Esophagus (tissue), 2 donors: ENCODE data around the gene E2F4. TPM values are rescaled to one million over a fixed set of nuclear protein-coding genes. Genes with fewer than 3 reads are reported as not detected.

Experiments used
- H3K27ac ChIP-seq, 2 donors: one replicate each; pipeline ENCODE4 v1.5.1; 2013; ENCODE audit warnings: low read depth in 2 of 2, mild to moderate bottlenecking in 2 of 2, inconsistent platforms in 1 of 2, low read length in 1 of 2, moderate library complexity in 1 of 2
- H3K27me3 ChIP-seq, 2 donors: one replicate each; pipeline ENCODE4 v1.6.1; 2013; ENCODE audit warnings: low read length in 2 of 2, control low read depth in 1 of 2, mild to moderate bottlenecking in 1 of 2; ENCODE audit not compliant: insufficient read depth in 2 of 2, control insufficient read depth in 1 of 2
- H3K36me3 ChIP-seq, 2 donors: one replicate each; pipeline ENCODE4 v1.6.1; 2013; ENCODE audit warnings: low read length in 1 of 2; ENCODE audit not compliant: control insufficient read depth in 2 of 2, insufficient read depth in 2 of 2
- H3K4me1 ChIP-seq, 2 donors: one replicate each; pipeline ENCODE4 v1.6.1; 2013; ENCODE audit warnings: low read length in 1 of 2; ENCODE audit not compliant: control insufficient read depth in 2 of 2, insufficient read depth in 2 of 2
- H3K4me3 ChIP-seq, 2 donors: one replicate each; pipeline ENCODE4 v1.5.1; 2013; ENCODE audit warnings: low read length in 2 of 2, mild to moderate bottlenecking in 2 of 2, low read depth in 1 of 2, moderate library complexity in 1 of 2
- H3K9me3 ChIP-seq, 2 donors: one replicate each; pipeline ENCODE4 v1.6.1; 2013; ENCODE audit warnings: mild to moderate bottlenecking in 2 of 2, low read depth in 1 of 2, low read length in 1 of 2, moderate library complexity in 1 of 2; ENCODE audit not compliant: control insufficient read depth in 2 of 2, insufficient read depth in 1 of 2
- WGBS, 2 donors: extraction: QIAGEN DNeasy Blood & Tissue Kit; methylation state at CpG; one replicate each; pipeline ENCODE4 v1.1.7; 2013; 5-methylcytosine and 5-hydroxymethylcytosine counted together
- polyA plus RNA-seq, 2 donors: library from polyadenylated mRNA; stranded (reverse); fragments of 200-250 nt; gene quantifications; one replicate each; pipeline ENCODE4 v1.2.3, GENCODE V29; 2013
- donor health status: healthy with polysubstance abuse.
- donor health status: Bipolar disorder and iron deficiency.

The E2F4 gene
- polyA plus RNA-seq, 2 donors: 49.1 to 53.0 TPM

- H3K27ac ChIP-seq: no peak overlapping the region
- no peak overlapping the region for H3K4me3 ChIP-seq
- peaks cover 0 to 10% of the 10 kb centered on the region in 2 donors for H3K4me1 ChIP-seq
- H3K27me3 ChIP-seq: no peaks in the 10 kb centered on the region
- 89 to 92% methylated on average over 8 of the region's 8 CpGs for WGBS, 2 donors
- peaks cover 13 to 33% of the 10 kb centered on the region in 2 donors for H3K36me3 ChIP-seq
- H3K9me3 ChIP-seq: no peaks in the 10 kb centered on the region
Measured at GRCh38 chr16:67206129-67206837, 14.3 kb downstream of the E2F4 start.

- H3K36me3 ChIP-seq: peaks cover 12 to 27% of the 10 kb centered on the region in 2 donors
- no peak overlapping the region for H3K4me3 ChIP-seq
- H3K27me3 ChIP-seq: no peaks in the 10 kb centered on the region
- H3K4me1 ChIP-seq: peaks cover 0 to 10% of the 10 kb centered on the region in 2 donors
- WGBS, 2 donors: 82 to 88% methylated on average over 3 of the region's 3 CpGs
- H3K27ac ChIP-seq: no peak overlapping the region
- H3K9me3 ChIP-seq: no peaks in the 10 kb centered on the region
Measured at GRCh38 chr16:67206838-67207248, 14.9 kb downstream of the E2F4 start.

GRCh38 chr16:67207249-67208091, 15.5 kb downstream of the E2F4 start:
- Histone ChIP-seq H3K36me3 (peaks cover 9 to 22% of the 10 kb centered on the region in 2 donors), H3K9me3 (no peaks in the 10 kb centered on the region), H3K27me3 (no peaks in the 10 kb centered on the region), H3K27ac (no peak overlapping the region), H3K4me1 (peaks cover 0 to 10% of the 10 kb centered on the region in 2 donors), H3K4me3 (no peak overlapping the region)
- WGBS, 2 donors: 62 to 71% methylated on average over 20 to 21 of the region's 21 CpGs

GRCh38 chr16:67208154-67208896, 16.4 kb downstream of the E2F4 start:
- H3K36me3 ChIP-seq: peaks cover under 1 to 13% of the 10 kb centered on the region in 2 donors
- WGBS, 2 donors: 81 to 85% methylated on average over 11 of the region's 11 CpGs

GRCh38 chr16:67209565-67209964, 17.6 kb downstream of the E2F4 start:
- H3K36me3 ChIP-seq: peaks cover 0 to 5% of the 10 kb centered on the region in 2 donors
- no peaks in the 10 kb centered on the region for H3K27me3 ChIP-seq
- 87 to 91% methylated on average over 6 to 8 of the region's 8 CpGs for WGBS, 2 donors
- no peaks in the 10 kb centered on the region for H3K9me3 ChIP-seq
- no peak overlapping the region for H3K27ac ChIP-seq
- H3K4me3 ChIP-seq: no peak overlapping the region
- H3K4me1 ChIP-seq: peaks cover 0 to 10% of the 10 kb centered on the region in 2 donors

More at GRCh38 chr16:67208154-67208896, 16.4 kb downstream of the E2F4 start:
- no peak overlapping the region for H3K27ac ChIP-seq
- no peaks in the 10 kb centered on the region for H3K27me3 ChIP-seq
- H3K4me3 ChIP-seq: no peak overlapping the region
- no peaks in the 10 kb centered on the region for H3K9me3 ChIP-seq
- H3K4me1 ChIP-seq: peaks cover 0 to 10% of the 10 kb centered on the region in 2 donors

GRCh38 chr16:67210069-67210937, 18.3 kb downstream of the E2F4 start:
- H3K27me3 ChIP-seq: no peaks in the 10 kb centered on the region
- H3K36me3 ChIP-seq: peaks cover 0 to 5% of the 10 kb centered on the region in 2 donors
- peaks cover 0 to 10% of the 10 kb centered on the region in 2 donors for H3K4me1 ChIP-seq
- 85 to 86% methylated on average over 22 to 25 of the region's 25 CpGs for WGBS, 2 donors
- no peak overlapping the region for H3K27ac ChIP-seq
- no peak overlapping the region for H3K4me3 ChIP-seq
- no peaks in the 10 kb centered on the region for H3K9me3 ChIP-seq

- 72 to 75% methylated on average over 7 of the region's 7 CpGs for WGBS, 2 donors
- no peak overlapping the region for H3K4me3 ChIP-seq
- H3K27ac ChIP-seq: no peak overlapping the region
- H3K36me3 ChIP-seq: peaks cover 0 to 2% of the 10 kb centered on the region in 2 donors
- H3K9me3 ChIP-seq: no peaks in the 10 kb centered on the region
- H3K4me1 ChIP-seq: peaks cover 0 to 10% of the 10 kb centered on the region in 2 donors
- H3K27me3 ChIP-seq: no peaks in the 10 kb centered on the region
Measured at GRCh38 chr16:67211674-67212073, 19.7 kb downstream of the E2F4 start.

GRCh38 chr16:67212766-67213165, 20.8 kb downstream of the E2F4 start:
- Histone ChIP-seq H3K4me1 (peaks cover 0 to 3% of the 10 kb centered on the region in 2 donors), H3K4me3 (no peak overlapping the region), H3K36me3 (peaks cover 2% of the 10 kb centered on the region in 2 donors), H3K9me3 (no peaks in the 10 kb centered on the region), H3K27me3 (no peaks in the 10 kb centered on the region), H3K27ac (no peak overlapping the region)
